ENCODE measurements around the gene ISCA1.
"Not testable (repeated sequence)": the region's sequence is repeated elsewhere in the genome, so short reads cannot be mapped to it uniquely, and the experiment has no call there.

DNA sequence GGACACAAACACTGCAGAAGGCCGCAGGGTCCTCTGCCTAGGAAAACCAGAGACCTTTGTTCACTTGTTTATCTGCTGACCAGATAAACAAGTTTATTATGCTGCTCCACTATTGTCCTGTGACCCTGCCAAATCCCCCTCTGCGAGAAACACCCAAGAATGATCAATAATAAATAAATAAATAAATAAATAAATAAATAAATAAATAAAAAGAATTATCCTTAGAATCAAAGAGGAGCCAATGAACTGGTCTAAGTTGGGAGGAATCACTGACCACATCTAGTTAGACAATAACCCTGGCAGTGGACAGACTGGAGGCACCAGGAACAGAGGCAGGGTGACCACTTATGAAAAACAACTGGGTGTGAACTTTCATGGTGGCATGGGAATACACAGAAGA lies 30.6 kb upstream of the ISCA1 start:
- TF ChIP-seq, protein P1, sequence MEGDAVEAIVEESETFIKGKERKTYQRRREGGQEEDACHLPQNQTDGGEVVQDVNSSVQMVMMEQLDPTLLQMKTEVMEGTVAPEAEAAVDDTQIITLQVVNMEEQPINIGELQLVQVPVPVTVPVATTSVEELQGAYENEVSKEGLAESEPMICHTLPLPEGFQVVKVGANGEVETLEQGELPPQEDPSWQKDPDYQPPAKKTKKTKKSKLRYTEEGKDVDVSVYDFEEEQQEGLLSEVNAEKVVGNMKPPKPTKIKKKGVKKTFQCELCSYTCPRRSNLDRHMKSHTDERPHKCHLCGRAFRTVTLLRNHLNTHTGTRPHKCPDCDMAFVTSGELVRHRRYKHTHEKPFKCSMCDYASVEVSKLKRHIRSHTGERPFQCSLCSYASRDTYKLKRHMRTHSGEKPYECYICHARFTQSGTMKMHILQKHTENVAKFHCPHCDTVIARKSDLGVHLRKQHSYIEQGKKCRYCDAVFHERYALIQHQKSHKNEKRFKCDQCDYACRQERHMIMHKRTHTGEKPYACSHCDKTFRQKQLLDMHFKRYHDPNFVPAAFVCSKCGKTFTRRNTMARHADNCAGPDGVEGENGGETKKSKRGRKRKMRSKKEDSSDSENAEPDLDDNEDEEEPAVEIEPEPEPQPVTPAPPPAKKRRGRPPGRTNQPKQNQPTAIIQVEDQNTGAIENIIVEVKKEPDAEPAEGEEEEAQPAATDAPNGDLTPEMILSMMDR (conservative IDR thresholded peaks at IDR 0.05 in 1 of 2, IDR thresholded peaks at IDR 0.05 in 1 of 2; ENCODE audit: low read depth in 1 of 2, low read length in 2 of 2): not testable (repeated sequence)
- TF ChIP-seq EZH2 (IDR thresholded peaks at IDR 0.05; ENCODE audit: low read length, missing control alignments): not testable (repeated sequence)

All from fibroblast of lung (primary cell).